ENCODE measurements around the gene LTBP3. TPM values are rescaled to one million over a fixed set of nuclear protein-coding genes. Genes with fewer than 3 reads are reported as not detected.

LTBP3 gene
- total and polyA plus RNA-seq, 9 of the 15 experiments (the other 6 are each of a cell fraction or from before 2014, with no cell fraction given): 0.06 to 20.5 (median 4.8) TPM

GRCh38 chr11:65554057-65554818 lies 3.9 kb downstream of the LTBP3 start (continued):
- TF ChIP-seq THRB (CRISPR knock-in tag; conservative IDR thresholded peaks at IDR 0.05): no peak
- TF ChIP-seq NBN (IDR thresholded peaks at IDR 0.05; ENCODE audit: low read depth): no peak
- TF ChIP-seq KAT7 (CRISPR knock-in tag; IDR thresholded peaks at IDR 0.05; ENCODE audit: borderline replicate concordance): no peak
- TF ChIP-seq NCOR1 (IDR thresholded peaks at IDR 0.05): no peak
- TF ChIP-seq ZHX1 (conservative IDR thresholded peaks at IDR 0.05; ENCODE audit: low read length): no peak
- no peak for TF ChIP-seq TCF7L2 (IDR thresholded peaks at IDR 0.05; ENCODE audit: low read depth, low read length)
- no peak for TF ChIP-seq ZNF263 (CRISPR knock-in tag; IDR thresholded peaks at IDR 0.05; ENCODE audit: borderline replicate concordance)
- no peak for TF ChIP-seq NR2C2 (CRISPR knock-in tag; IDR thresholded peaks at IDR 0.05)
- no peak for TF ChIP-seq NR2C2 (tag; IDR thresholded peaks at IDR 0.05)
- no peak for TF ChIP-seq SAFB (IDR thresholded peaks at IDR 0.05; ENCODE audit: borderline replicate concordance, low read depth, low read length)
- TF ChIP-seq SMAD2 (IDR thresholded peaks at IDR 0.05; ENCODE audit: low read depth, low read length): no peak
- TF ChIP-seq TAF1 (IDR thresholded peaks at IDR 0.05; ENCODE audit: control insufficient read depth, extremely low read depth, insufficient read depth, low read length, severe bottlenecking): no peak
- no peak for TF ChIP-seq PYGO2 (tag; IDR thresholded peaks at IDR 0.05)
- TF ChIP-seq, protein P1, sequence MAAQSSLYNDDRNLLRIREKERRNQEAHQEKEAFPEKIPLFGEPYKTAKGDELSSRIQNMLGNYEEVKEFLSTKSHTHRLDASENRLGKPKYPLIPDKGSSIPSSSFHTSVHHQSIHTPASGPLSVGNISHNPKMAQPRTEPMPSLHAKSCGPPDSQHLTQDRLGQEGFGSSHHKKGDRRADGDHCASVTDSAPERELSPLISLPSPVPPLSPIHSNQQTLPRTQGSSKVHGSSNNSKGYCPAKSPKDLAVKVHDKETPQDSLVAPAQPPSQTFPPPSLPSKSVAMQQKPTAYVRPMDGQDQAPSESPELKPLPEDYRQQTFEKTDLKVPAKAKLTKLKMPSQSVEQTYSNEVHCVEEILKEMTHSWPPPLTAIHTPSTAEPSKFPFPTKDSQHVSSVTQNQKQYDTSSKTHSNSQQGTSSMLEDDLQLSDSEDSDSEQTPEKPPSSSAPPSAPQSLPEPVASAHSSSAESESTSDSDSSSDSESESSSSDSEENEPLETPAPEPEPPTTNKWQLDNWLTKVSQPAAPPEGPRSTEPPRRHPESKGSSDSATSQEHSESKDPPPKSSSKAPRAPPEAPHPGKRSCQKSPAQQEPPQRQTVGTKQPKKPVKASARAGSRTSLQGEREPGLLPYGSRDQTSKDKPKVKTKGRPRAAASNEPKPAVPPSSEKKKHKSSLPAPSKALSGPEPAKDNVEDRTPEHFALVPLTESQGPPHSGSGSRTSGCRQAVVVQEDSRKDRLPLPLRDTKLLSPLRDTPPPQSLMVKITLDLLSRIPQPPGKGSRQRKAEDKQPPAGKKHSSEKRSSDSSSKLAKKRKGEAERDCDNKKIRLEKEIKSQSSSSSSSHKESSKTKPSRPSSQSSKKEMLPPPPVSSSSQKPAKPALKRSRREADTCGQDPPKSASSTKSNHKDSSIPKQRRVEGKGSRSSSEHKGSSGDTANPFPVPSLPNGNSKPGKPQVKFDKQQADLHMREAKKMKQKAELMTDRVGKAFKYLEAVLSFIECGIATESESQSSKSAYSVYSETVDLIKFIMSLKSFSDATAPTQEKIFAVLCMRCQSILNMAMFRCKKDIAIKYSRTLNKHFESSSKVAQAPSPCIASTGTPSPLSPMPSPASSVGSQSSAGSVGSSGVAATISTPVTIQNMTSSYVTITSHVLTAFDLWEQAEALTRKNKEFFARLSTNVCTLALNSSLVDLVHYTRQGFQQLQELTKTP (IDR thresholded peaks at IDR 0.05; ENCODE audit: low read depth in 1 of 2, partially characterized antibody in 2 of 2): no peak
- TF ChIP-seq RBBP5 (IDR thresholded peaks at IDR 0.05; ENCODE audit: borderline replicate concordance, insufficient read depth, low read length, poor library complexity, severe bottlenecking): peak; percentile 48
- no peak for TF ChIP-seq PTRF (tag; IDR thresholded peaks at IDR 0.05)
- no peak for TF ChIP-seq ELK3 (CRISPR knock-in tag; IDR thresholded peaks at IDR 0.05)
- TF ChIP-seq FIP1L1 (IDR thresholded peaks at IDR 0.05; ENCODE audit: low read depth, low read length, poor library complexity, severe bottlenecking): peak; percentile 33
